ENCODE results near the gene PCDH1.
"Not testable (repeated sequence)": the region's sequence is repeated elsewhere in the genome, so short reads cannot be mapped to it uniquely, and the experiment has no call there.

Gene PCDH1

GRCh38 chr5:141897425-141897824, 19.2 kb upstream of the PCDH1 start:
- no peak for DNase-seq

GRCh38 chr5:141890429-141890828, 12.2 kb upstream of the PCDH1 start:
- DNase-seq = not testable (repeated sequence)

- DNase-seq = no peak
Observed at GRCh38 chr5:141889282-141889871, 11.2 kb upstream of the PCDH1 start.

- DNase-seq = no peak
Observed at GRCh38 chr5:141883892-141884318, 5.7 kb upstream of the PCDH1 start.

GRCh38 chr5:141883184-141883891, 5.1 kb upstream of the PCDH1 start:
- DNase-seq = peak; percentile 36

GRCh38 chr5:141882594-141883183, 4.5 kb upstream of the PCDH1 start:
- no peak for DNase-seq

GRCh38 chr5:141881886-141882285, 3.7 kb upstream of the PCDH1 start:
- no peak for DNase-seq

- no peak for DNase-seq
Observed at GRCh38 chr5:141880961-141881801, 3.0 kb upstream of the PCDH1 start.

- no peak for DNase-seq
Observed at GRCh38 chr5:141879941-141880738, 1.9 kb upstream of the PCDH1 start.

- DNase-seq = no peak
Observed at GRCh38 chr5:141879426-141879759, 1.2 kb upstream of the PCDH1 start.

- DNase-seq = peak; percentile 94
Observed at GRCh38 chr5:141878711-141879425, 658 bp upstream of the PCDH1 start.

- peak; percentile 15 for DNase-seq
Observed at GRCh38 chr5:141877356-141878185, 639 bp downstream of the PCDH1 start.

GRCh38 chr5:141876628-141877355, 1.4 kb downstream of the PCDH1 start:
- DNase-seq = no peak

- no peak for DNase-seq
Observed at GRCh38 chr5:141875795-141876627, 2.2 kb downstream of the PCDH1 start.

GRCh38 chr5:141875022-141875740, 3.0 kb downstream of the PCDH1 start:
- DNase-seq = no peak

GRCh38 chr5:141874262-141874964, 3.8 kb downstream of the PCDH1 start:
- DNase-seq = no peak

- no peak for DNase-seq
Observed at GRCh38 chr5:141873933-141874261, 4.3 kb downstream of the PCDH1 start.
